ENCODE data around the gene GLYATL1B.

GRCh38 chr11:59040607-59041006 lies 45.5 kb upstream of the GLYATL1B start:
- no peak for TF ChIP-seq ZFP30 (CRISPR knock-in tag; IDR thresholded peaks at IDR 0.05)
- TF ChIP-seq TSHZ2 (CRISPR knock-in tag; IDR thresholded peaks at IDR 0.05): no peak
- no peak for TF ChIP-seq CREB5 (CRISPR knock-in tag; IDR thresholded peaks at IDR 0.05; ENCODE audit: low read depth)
- TF ChIP-seq OSR1 (CRISPR knock-in tag; IDR thresholded peaks at IDR 0.05): no peak
- no peak for TF ChIP-seq ZNF565 (CRISPR knock-in tag; conservative IDR thresholded peaks at IDR 0.05; ENCODE audit: low read depth)
- TF ChIP-seq ESRRG (CRISPR knock-in tag; IDR thresholded peaks at IDR 0.05): no peak
- TF ChIP-seq ISL1 (CRISPR knock-in tag; IDR thresholded peaks at IDR 0.05): no peak
- TF ChIP-seq GLIS3 (CRISPR knock-in tag; IDR thresholded peaks at IDR 0.05): no peak
- no peak for TF ChIP-seq PPARA (CRISPR knock-in tag; IDR thresholded peaks at IDR 0.05; ENCODE audit: borderline replicate concordance)
- no peak for TF ChIP-seq TCF4 (CRISPR knock-in tag; IDR thresholded peaks at IDR 0.05; ENCODE audit: borderline replicate concordance)
- no peak for TF ChIP-seq PATZ1 (CRISPR knock-in tag; IDR thresholded peaks at IDR 0.05; ENCODE audit: borderline replicate concordance)
- TF ChIP-seq ZNF70 (CRISPR knock-in tag; IDR thresholded peaks at IDR 0.05): no peak

Measured in SK-N-SH treated with all-trans-retinoic acid at 6 μM for 48 hours (cell line).